SKM-1 (cell line): ENCODE measurements around the gene GIMAP8.
"Not testable (repeated sequence)": the region's sequence is repeated elsewhere in the genome, so short reads cannot be mapped to it uniquely, and the experiment has no call there.

Experiments
- DNase-seq: peaks from one replicate; lab custom pipeline; 2025; ENCODE audit not compliant: unreplicated experiment; lab: John Stamatoyannopoulos, UW

Gene GIMAP8

DNA sequence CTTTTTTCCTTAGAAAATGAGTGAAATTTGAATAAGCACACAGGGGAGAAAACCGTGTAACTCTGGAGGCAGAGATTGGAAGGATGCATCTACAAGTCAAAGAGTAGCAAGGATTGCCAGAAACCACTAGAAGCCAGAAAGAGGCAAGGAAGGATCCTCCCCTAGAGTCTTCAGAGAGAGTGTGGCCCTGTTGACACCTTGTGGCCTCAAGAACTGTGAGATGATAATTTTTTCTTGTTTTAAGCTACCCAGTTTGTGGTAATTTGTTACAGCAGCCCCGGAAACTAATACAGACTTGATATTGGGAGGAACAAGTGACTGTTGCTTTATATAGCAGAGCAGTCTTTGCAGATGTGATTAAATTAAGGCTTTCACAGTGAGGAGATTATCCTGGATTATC is 60.6 kb downstream of the GIMAP8 start:
- no peak for DNase-seq

- DNase-seq = no peak
Observed at GRCh38 chr7:150513758-150514157, 63.3 kb downstream of the GIMAP8 start.

DNA sequence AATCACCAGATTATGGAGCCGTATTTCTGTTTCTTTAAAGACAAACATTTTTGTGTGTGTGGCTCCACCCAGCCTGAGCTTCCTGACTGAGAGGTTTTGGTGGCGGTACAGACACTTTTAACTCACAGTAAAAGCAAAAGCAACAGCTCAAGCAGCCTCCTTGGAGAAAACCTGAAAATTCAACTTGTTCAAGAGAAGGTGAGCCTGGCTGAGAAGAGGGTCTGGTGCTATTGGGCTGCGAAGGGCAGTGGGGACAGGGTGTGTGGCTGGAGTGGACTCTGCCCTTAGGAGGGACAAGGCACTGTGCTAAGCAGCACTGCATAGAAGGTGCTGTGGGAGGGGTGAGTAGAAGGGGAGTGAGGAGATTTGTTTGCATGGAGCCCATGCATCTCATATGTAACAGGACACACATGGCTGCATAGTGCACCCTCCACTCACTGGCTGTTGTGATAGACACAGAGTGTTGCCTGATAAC is 64.4 kb downstream of the GIMAP8 start, which contains the start of gene GIMAP7:
Gene GIMAP7 (plus strand): TSS at position 125 of the 475 bp plus-strand sequence. CDS start 5,103 bp downstream, outside the sequence.
- DNase-seq = no peak

DNA sequence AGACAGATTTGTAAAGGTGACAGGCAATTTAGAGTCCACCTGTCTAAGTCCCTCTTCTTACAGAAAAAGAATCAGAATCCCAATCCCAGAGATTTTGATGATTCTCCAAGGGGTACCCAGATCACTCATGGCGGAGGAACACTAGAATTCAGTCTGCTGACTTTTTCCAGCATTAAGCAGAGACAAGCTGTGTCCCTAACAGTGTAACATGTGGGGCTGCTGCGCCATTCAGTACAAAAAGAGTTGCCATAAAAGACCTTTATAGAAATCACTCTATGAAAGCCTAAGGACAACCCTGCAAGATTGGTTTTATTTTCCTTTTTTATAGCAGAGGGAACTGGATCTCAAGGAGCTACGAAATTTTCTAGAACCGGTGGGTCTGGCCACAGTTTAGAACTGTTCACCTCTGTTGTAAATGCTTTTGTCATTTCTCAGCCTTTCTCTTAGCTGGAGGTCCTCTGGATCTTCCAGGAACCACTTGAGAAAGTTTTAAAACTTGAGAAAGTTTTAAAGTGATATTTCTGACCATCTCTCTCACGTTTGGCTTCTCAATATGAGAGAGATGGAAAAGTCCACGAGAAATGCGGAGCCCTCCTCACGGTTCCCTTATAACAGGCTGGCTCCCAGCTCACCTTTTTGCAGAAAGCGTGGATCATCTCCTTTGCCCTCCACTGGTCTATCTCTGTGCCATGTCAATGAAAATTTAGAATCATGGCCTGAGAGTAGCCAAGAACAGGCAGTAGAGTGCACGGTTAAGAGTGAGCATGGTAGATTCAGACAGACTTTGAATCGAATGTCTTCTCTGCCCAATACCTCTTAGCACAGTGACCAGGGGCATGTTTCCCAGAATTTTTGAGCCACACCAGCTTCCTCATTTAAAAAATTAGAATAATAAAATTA is 65.1 kb downstream of the GIMAP8 start:
- no peak for DNase-seq

DNA sequence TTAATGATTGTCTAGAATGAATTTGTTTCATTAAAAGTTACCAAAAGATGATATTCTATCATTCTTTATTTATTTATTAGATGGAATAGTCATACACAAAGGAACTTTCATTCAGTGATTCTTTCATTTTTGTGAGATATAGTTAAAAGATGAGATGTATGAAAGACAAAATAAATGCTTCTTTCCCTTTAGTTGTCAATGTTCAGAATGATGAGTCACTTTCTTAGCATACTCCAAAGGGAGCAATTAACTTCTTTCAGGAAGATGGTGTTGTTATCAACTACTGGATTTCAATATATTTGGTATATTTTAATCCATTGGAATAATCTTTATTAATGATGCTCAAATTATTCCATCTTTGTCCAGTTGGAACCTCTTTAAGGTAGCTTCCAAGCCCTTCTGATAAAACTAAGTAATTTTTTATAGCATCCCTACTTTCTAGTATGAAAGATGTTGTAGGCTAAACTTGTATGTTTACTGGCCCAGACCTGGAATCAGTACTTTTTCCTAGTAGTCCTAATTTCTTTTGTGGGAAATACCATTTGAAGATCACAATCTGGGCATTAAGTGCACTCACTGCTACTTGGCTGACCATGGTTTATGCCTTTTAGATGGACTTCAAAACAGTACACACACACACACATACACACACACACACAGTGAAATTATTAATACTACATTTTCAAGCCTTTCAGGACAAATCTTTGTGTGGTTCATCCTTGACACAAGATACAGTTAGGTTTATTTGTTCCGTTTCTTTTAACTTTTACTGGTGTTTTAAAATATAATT is 66.7 kb downstream of the GIMAP8 start:
- no peak for DNase-seq

GRCh38 chr7:150519310-150519709 is 68.9 kb downstream of the GIMAP8 start:
- DNase-seq = no peak

- no peak for DNase-seq
Observed at GRCh38 chr7:150520145-150520544, 69.7 kb downstream of the GIMAP8 start.

- DNase-seq = not testable (repeated sequence)
Observed at GRCh38 chr7:150522931-150523330, 72.5 kb downstream of the GIMAP8 start.

- no peak for DNase-seq
Observed at GRCh38 chr7:150524018-150524417, 73.6 kb downstream of the GIMAP8 start.
